GM23338 (cell line): Measurements from ENCODE around the gene JMJD1C. TPM values are rescaled to one million over a fixed set of nuclear protein-coding genes. Genes with fewer than 3 reads are reported as not detected.
A peak's percentile ranks its signal among the peaks of the same experiment; 100 is the strongest.

Source experiments
- ATAC-seq: fragments of 200-7000 bp; cut with Tn5 transposase; 3 replicates; pipeline ENCODE4 v1.9.1; 2020
- DNase-seq: peaks from one replicate; pipeline ENCODE4 v3.0.0-alpha.2; 2015; ENCODE audit warnings: low spot score
- H2AFZ ChIP-seq: fragments of 200-600 bp; sonication (generic); 2 replicates; pipeline ENCODE4 v1.8.0; 2016; ENCODE audit warnings: antibody characterized with exemption, mild to moderate bottlenecking, moderate library complexity
- H3F3A ChIP-seq: fragments of 200-600 bp; sonication (generic); replicated peaks from 2 replicates; pipeline ENCODE4 v1.8.0; 2017; ENCODE audit warnings: antibody characterized with exemption, mixed run types, low read depth
- H3K27ac ChIP-seq: fragments of 200-600 bp; sonication (generic); 2 replicates; pipeline ENCODE4 v1.6.1; 2016; ENCODE audit warnings: low read depth
- H3K27me3 ChIP-seq: fragments of 200-600 bp; sonication (generic); 2 replicates; pipeline ENCODE4 v1.8.0; 2016; ENCODE audit warnings: mild to moderate bottlenecking, mixed run types, moderate library complexity; ENCODE audit not compliant: insufficient read depth
- H3K36me3 ChIP-seq: fragments of 200-600 bp; sonication (generic); 2 replicates; pipeline ENCODE4 v1.8.0; 2016; ENCODE audit warnings: mild to moderate bottlenecking; ENCODE audit not compliant: insufficient read depth
- H3K4me1 ChIP-seq: fragments of 200-600 bp; sonication (generic); 2 replicates; pipeline ENCODE4 v1.8.0; 2016; ENCODE audit warnings: mild to moderate bottlenecking, moderate library complexity; ENCODE audit not compliant: insufficient read depth
- H3K4me2 ChIP-seq: fragments of 200-600 bp; sonication (generic); 2 replicates; pipeline ENCODE4 v1.7.1; 2017; ENCODE audit warnings: mixed run types
- H3K4me3 ChIP-seq: fragments of 200-600 bp; sonication (generic); 2 replicates; pipeline ENCODE4 v1.6.1; 2016; ENCODE audit warnings: mixed run types
- H3K79me2 ChIP-seq: fragments of 200-600 bp; sonication (generic); replicated peaks from 2 replicates; pipeline ENCODE4 v1.8.0; 2017; ENCODE audit warnings: mild to moderate bottlenecking; ENCODE audit not compliant: insufficient read depth
- H3K9me2 ChIP-seq: fragments of 200-600 bp; sonication (generic); 2 replicates; pipeline ENCODE4 v1.8.0; 2017; ENCODE audit not compliant: insufficient read depth
- H4K20me1 ChIP-seq: fragments of 200-600 bp; sonication (generic); replicated peaks from 2 replicates; pipeline ENCODE4 v1.8.0; 2017; ENCODE audit warnings: mild to moderate bottlenecking; ENCODE audit not compliant: insufficient read depth
- H3K27ac Mint-ChIP-seq: 2 replicates; pipeline ENCODE4 v1.8.0; 2020; ENCODE audit warnings: inconsistent platforms, mild to moderate bottlenecking, moderate library complexity, mixed read lengths
- H3K27me3 Mint-ChIP-seq: 3 replicates; pipeline ENCODE4 v1.8.0; 2022; ENCODE audit warnings: low read depth, mild to moderate bottlenecking, moderate library complexity, mixed read lengths, inconsistent platforms; ENCODE audit not compliant: insufficient read depth, poor library complexity
- H3K36me3 Mint-ChIP-seq: 3 replicates; pipeline ENCODE4 v1.8.0; 2021; ENCODE audit warnings: low read depth, mild to moderate bottlenecking, inconsistent platforms, moderate library complexity, mixed read lengths
- H3K4me1 Mint-ChIP-seq: 3 replicates; pipeline ENCODE4 v1.8.0; 2020; ENCODE audit warnings: mild to moderate bottlenecking, inconsistent platforms, mixed read lengths
- H3K4me3 Mint-ChIP-seq: 3 replicates; pipeline ENCODE4 v1.8.0; 2021; ENCODE audit warnings: moderate library complexity, mild to moderate bottlenecking, inconsistent platforms, mixed read lengths
- H3K9me3 Mint-ChIP-seq: 3 replicates; pipeline ENCODE4 v1.8.0; 2020; ENCODE audit warnings: moderate library complexity, mild to moderate bottlenecking, inconsistent platforms, mixed read lengths
- CREB1 ChIP-seq: fragments of 250-450 bp; sonication (Bioruptor Pico); IDR thresholded peaks from 2 replicates; pipeline ENCODE4 v1.5.0; 2020; ENCODE audit warnings: low read depth, mild to moderate bottlenecking, moderate library complexity
- CTCF ChIP-seq, 2 experiments: fragments of 200-600 bp in 1 of 2; sonication (generic) in 1 of 2; conservative IDR thresholded peaks; 2 replicates each; pipeline versions ENCODE4 v1.5.1 to v1.6.1; 2016 to 2017; ENCODE audit warnings: antibody characterized with exemption in 2 of 2, low read depth in 2 of 2, mild to moderate bottlenecking in 2 of 2, moderate library complexity in 1 of 2
- EZH2 ChIP-seq: fragments of 200-600 bp; sonication (generic); IDR thresholded peaks from one replicate; pipeline ENCODE4 v1.8.0; 2017; ENCODE audit warnings: antibody characterized with exemption, mild to moderate bottlenecking, low read depth; ENCODE audit not compliant: unreplicated experiment
- JUNB ChIP-seq: IDR thresholded peaks from one replicate; pipeline ENCODE4 v1.6.1; 2016; ENCODE audit warnings: antibody characterized with exemption; ENCODE audit not compliant: unreplicated experiment
- NANOG ChIP-seq: IDR thresholded peaks from 2 replicates; pipeline ENCODE4 v1.6.1; 2016; ENCODE audit warnings: antibody characterized with exemption, borderline replicate concordance
- ZNF331 ChIP-seq: fragments of 250-450 bp; sonication (Bioruptor Pico); IDR thresholded peaks from 2 replicates; pipeline ENCODE4 v1.5.0; 2020; ENCODE audit warnings: low read depth, mild to moderate bottlenecking, moderate library complexity
- ZNF462 ChIP-seq: fragments of 250-450 bp; sonication (Bioruptor Pico); IDR thresholded peaks from 2 replicates; pipeline ENCODE4 v1.5.0; 2020; ENCODE audit warnings: mild to moderate bottlenecking, moderate library complexity
- polyA plus RNA-seq: library from polyadenylated mRNA; unstranded; fragments of >200 nt; fragmentation: Nextera tagmentation; extraction: Ambion mirVana; gene quantifications from 2 replicates; pipeline ENCODE4 v1.2.1, GENCODE V29; 2016
- total RNA-seq: library from RNA; depleted of rRNA; stranded (reverse); fragments of >200 nt; shearing (Covaris generic); gene quantifications from 2 replicates; pipeline ENCODE4 v1.2.3, GENCODE V29; 2014

The JMJD1C gene
- total and polyA plus RNA-seq, 2 experiments from 2014 or later, result 333 to 435 TPM

- TF ChIP-seq ZNF462 (no peak), JUNB (no peak), EZH2 (no peak), CTCF (conservative IDR thresholded peaks at IDR 0.05; ENCODE audit: low read depth in 2 of 2) (no peak)
These were observed 204.9 kb downstream of the JMJD1C start (continued) for GRCh38 chr10:63260860-63261251.

GRCh38 chr10:63260103-63260859, 205.5 kb downstream of the JMJD1C start:
- Histone ChIP-seq H3K79me2 (peaks cover 100% of the 10 kb centered on the region), H2AFZ (no peak overlapping the region), H3K4me1 (peaks cover 73% of the 10 kb centered on the region), H3K4me3 (peak overlapping the region; percentile 24), H4K20me1 (peaks cover 76% of the 10 kb centered on the region), H3K9me2 (no peaks in the 10 kb centered on the region), H3K4me2 (peak overlapping the region; percentile 39), H3K27me3 (no peaks in the 10 kb centered on the region), H3K27ac (no peak overlapping the region), H3K36me3 (peaks cover 21% of the 10 kb centered on the region), H3F3A (no peaks in the 10 kb centered on the region)
- H3K4me1 Mint-ChIP-seq, result peaks cover 32% of the 10 kb centered on the region
- no peaks in the 10 kb centered on the region for H3K9me3 Mint-ChIP-seq
- no peak overlapping the region for H3K4me3 Mint-ChIP-seq
- ATAC-seq (no peak), DNase-seq (no peak)
- H3K27ac Mint-ChIP-seq, result no peak overlapping the region
- no peaks in the 10 kb centered on the region for H3K27me3 Mint-ChIP-seq
- H3K36me3 Mint-ChIP-seq, result peaks cover 57% of the 10 kb centered on the region
- TF ChIP-seq EZH2 (no peak), ZNF331 (CRISPR knock-in tag) (no peak), ZNF462 (no peak), CREB1 (CRISPR knock-in tag) (no peak), NANOG (no peak)
